NCI-H82 treated with DMSO at 0.1 percent for 48 hours (cell line): ENCODE data around the gene GTF2F2.
"Not testable (repeated sequence)": the region's sequence is repeated elsewhere in the genome, so short reads cannot be mapped to it uniquely, and the experiment has no call there.

Source experiments
- DNase-seq: peaks from one replicate; lab custom pipeline; 2025; ENCODE audit not compliant: unreplicated experiment; lab: John Stamatoyannopoulos, UW

GTF2F2 gene

GRCh38 chr13:45244736-45245135, 124.4 kb downstream of the GTF2F2 start:
- DNase-seq: not testable (repeated sequence)

GRCh38 chr13:45249662-45250061, 129.4 kb downstream of the GTF2F2 start:
- DNase-seq: no peak

GRCh38 chr13:45254396-45254795, 134.1 kb downstream of the GTF2F2 start:
- DNase-seq: no peak

- DNase-seq: no peak
These were observed 135.1 kb downstream of the GTF2F2 start for GRCh38 chr13:45255247-45255987.

GRCh38 chr13:45256254-45256653, 135.9 kb downstream of the GTF2F2 start:
- DNase-seq: no peak

- DNase-seq: no peak
These were observed 137.5 kb downstream of the GTF2F2 start for GRCh38 chr13:45257638-45258333.

- no peak for DNase-seq
These were observed 138.0 kb downstream of the GTF2F2 start for GRCh38 chr13:45258334-45258675.

GRCh38 chr13:45267215-45267614, 146.9 kb downstream of the GTF2F2 start:
- DNase-seq: no peak

- DNase-seq: no peak
These were observed 148.9 kb downstream of the GTF2F2 start for GRCh38 chr13:45269204-45269603.

GRCh38 chr13:45276913-45277312, 156.6 kb downstream of the GTF2F2 start:
- DNase-seq: no peak

GRCh38 chr13:45278096-45278645, 157.9 kb downstream of the GTF2F2 start:
- no peak for DNase-seq

- DNase-seq: no peak
These were observed 159.7 kb downstream of the GTF2F2 start for GRCh38 chr13:45280011-45280410.

GRCh38 chr13:45280751-45281634, 160.7 kb downstream of the GTF2F2 start:
- peak; percentile 10 for DNase-seq

GRCh38 chr13:45282994-45283393, 162.7 kb downstream of the GTF2F2 start:
- no peak for DNase-seq

- DNase-seq: no peak
These were observed 169.7 kb downstream of the GTF2F2 start for GRCh38 chr13:45289936-45290563.

GRCh38 chr13:45292176-45292575, 171.9 kb downstream of the GTF2F2 start:
- no peak for DNase-seq

GRCh38 chr13:45295536-45295935, 175.2 kb downstream of the GTF2F2 start:
- DNase-seq: no peak

- DNase-seq: no peak
These were observed 175.9 kb downstream of the GTF2F2 start for GRCh38 chr13:45296259-45296658.

GRCh38 chr13:45297456-45298205, 177.3 kb downstream of the GTF2F2 start:
- no peak for DNase-seq

- DNase-seq: no peak
These were observed 177.8 kb downstream of the GTF2F2 start for GRCh38 chr13:45298206-45298505.
